Calu3 (cell line): ENCODE results near the gene CRYGN. TPM values are rescaled to one million over a fixed set of nuclear protein-coding genes. Genes with fewer than 3 reads are reported as not detected.
A peak's percentile ranks its signal among the peaks of the same experiment; 100 is the strongest.

ENCODE experiments used
- BruUV-seq: library from RNA; stranded (reverse); fragments of 400-500 nt; replicated peaks from 2 replicates; lab custom pipeline; 2021; lab: Mats Ljungman, UMichigan
- CTCF ChIA-PET: fragments of 300-600 bp; sonication (Branson Sonifier 250); formaldehyde crosslinking; loops from one replicate; lab custom pipeline; 2022; ENCODE audit warnings: antibody characterized with exemption; lab: Charles Lee
- DNase-seq: peaks from one replicate; pipeline ENCODE4 v3.0.0; 2022
- H3K27ac Mint-ChIP-seq: one replicate; pipeline ENCODE4 v1.8.0; 2022; ENCODE audit warnings: mixed read lengths; ENCODE audit not compliant: unreplicated experiment
- H3K27me3 Mint-ChIP-seq: one replicate; pipeline ENCODE4 v1.8.0; 2022; ENCODE audit warnings: mixed read lengths; ENCODE audit not compliant: unreplicated experiment
- H3K36me3 Mint-ChIP-seq: one replicate; pipeline ENCODE4 v1.8.0; 2022; ENCODE audit warnings: mild to moderate bottlenecking, moderate library complexity, mixed read lengths; ENCODE audit not compliant: insufficient read depth, unreplicated experiment
- H3K4me1 Mint-ChIP-seq: one replicate; pipeline ENCODE4 v1.8.0; 2022; ENCODE audit warnings: mild to moderate bottlenecking, low read depth, mixed read lengths; ENCODE audit not compliant: unreplicated experiment
- H3K4me3 Mint-ChIP-seq: one replicate; pipeline ENCODE4 v1.8.0; 2022; ENCODE audit warnings: mild to moderate bottlenecking, low read depth, moderate library complexity, mixed read lengths; ENCODE audit not compliant: unreplicated experiment
- H3K9me3 Mint-ChIP-seq: one replicate; pipeline ENCODE4 v1.8.0; 2022; ENCODE audit warnings: low read depth, mixed read lengths; ENCODE audit not compliant: unreplicated experiment
- intact Hi-C: fragments of 100-400 bp; cut with micrococcal nuclease; formaldehyde crosslinking; loops from one replicate; pipeline ENCODE4 v1.10.0; 2022; ENCODE audit not compliant: unreplicated experiment
- total RNA-seq: library from RNA; stranded (reverse); gene quantifications from 2 replicates; pipeline ENCODE4 v1.2.3, GENCODE V29; 2022
- TF ChIP-seq, protein P1 (sequence below): fragments of 200-600 bp; IDR thresholded peaks from one replicate; pipeline ENCODE4 v1.8.0; 2022; ENCODE audit warnings: antibody characterized with exemption; ENCODE audit not compliant: unreplicated experiment

CRYGN gene
- total RNA-seq, 1 experiment from 2014 or later = not detected

DNA sequence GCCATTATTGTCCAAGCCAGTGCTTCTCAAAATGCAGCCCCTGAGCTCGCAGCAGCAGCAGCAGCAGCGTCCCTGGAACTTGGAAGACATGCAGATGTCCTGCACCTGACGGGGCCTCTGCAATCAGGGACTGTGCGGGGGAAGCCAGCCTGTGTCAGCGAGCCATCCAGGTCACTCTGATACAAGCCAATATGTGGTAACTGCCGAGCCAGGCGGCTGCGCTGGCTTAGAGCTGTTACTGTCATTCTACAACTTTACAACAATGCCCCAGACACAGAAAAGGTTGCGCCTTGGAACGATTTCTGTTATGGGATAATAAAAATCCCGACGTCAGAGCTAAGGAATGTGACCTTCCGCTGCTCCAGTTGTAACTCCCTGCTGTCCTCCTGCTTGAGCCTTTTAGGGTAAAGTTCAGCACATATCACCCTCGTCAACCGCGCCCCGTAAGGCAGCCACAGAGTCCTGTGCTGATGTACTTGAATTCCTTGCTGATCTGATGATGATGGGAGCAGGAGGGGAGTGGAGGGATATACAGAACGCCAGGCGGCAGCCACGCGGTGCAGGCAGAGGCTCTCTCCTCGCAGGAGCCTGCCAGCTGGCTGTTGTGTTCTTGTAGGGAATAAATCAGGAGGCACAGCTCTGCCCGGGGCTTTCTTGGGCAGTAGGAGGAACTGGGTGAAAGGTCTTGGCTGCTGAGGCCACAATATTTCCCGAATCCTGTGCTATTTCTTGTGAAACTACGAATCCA lies 20.0 kb upstream of the CRYGN start:
- CTCF ChIA-PET = interaction anchor here (0.7 to 1.2 kb wide), 4 partner anchors 12 to 161 kb away, joined by 3 to 4 read pairs (median 3); no protein-coding TSS in a partner anchor
- DNase-seq = peak; percentile 51
- intact Hi-C loops = loop anchor here (5.0 to 10.0 kb wide), 2 partner anchors 55 to 297 kb away; partner anchors contain the start of gene RHEB
- Mint-ChIP-seq H3K27ac (peak overlapping the region; percentile 50), H3K36me3 (peaks cover 31% of the 10 kb centered on the region), H3K9me3 (peaks cover 11% of the 10 kb centered on the region), H3K4me3 (peak overlapping the region; percentile 53), H3K4me1 (peaks cover 20% of the 10 kb centered on the region), H3K27me3 (no peaks in the 10 kb centered on the region)
- TF ChIP-seq, protein P1, sequence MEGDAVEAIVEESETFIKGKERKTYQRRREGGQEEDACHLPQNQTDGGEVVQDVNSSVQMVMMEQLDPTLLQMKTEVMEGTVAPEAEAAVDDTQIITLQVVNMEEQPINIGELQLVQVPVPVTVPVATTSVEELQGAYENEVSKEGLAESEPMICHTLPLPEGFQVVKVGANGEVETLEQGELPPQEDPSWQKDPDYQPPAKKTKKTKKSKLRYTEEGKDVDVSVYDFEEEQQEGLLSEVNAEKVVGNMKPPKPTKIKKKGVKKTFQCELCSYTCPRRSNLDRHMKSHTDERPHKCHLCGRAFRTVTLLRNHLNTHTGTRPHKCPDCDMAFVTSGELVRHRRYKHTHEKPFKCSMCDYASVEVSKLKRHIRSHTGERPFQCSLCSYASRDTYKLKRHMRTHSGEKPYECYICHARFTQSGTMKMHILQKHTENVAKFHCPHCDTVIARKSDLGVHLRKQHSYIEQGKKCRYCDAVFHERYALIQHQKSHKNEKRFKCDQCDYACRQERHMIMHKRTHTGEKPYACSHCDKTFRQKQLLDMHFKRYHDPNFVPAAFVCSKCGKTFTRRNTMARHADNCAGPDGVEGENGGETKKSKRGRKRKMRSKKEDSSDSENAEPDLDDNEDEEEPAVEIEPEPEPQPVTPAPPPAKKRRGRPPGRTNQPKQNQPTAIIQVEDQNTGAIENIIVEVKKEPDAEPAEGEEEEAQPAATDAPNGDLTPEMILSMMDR = no peak
- BruUV-seq = no TSS peak

DNA sequence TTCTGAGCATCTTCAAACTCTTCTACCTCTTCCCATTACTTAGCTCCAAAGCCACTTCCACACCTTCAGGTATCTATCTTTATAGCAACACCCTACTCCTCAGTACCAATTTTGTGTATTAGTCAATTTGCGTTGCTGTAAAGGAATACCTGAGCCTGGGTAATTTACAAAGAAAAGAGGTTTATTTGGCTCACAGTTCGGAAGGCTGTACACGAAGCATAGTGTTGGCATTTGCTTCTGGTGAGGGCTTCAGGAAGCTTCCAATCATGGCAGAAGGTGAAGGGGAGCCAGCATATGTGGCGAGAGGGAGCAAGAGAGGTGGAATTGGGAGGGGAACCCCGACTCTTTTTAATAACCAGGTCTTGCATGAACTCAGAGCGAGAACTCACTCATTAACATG lies 17.6 kb upstream of the CRYGN start:
- CTCF ChIA-PET = no interaction called here
- H3K9me3 Mint-ChIP-seq = no peaks in the 10 kb centered on the region
- peaks cover 20% of the 10 kb centered on the region for H3K4me1 Mint-ChIP-seq
- H3K4me3 Mint-ChIP-seq = no peak overlapping the region
- no TSS peak for BruUV-seq
- no peak for DNase-seq
- no peak overlapping the region for H3K27ac Mint-ChIP-seq
- TF ChIP-seq, protein P1 = no peak
- intact Hi-C loops = no loop called here
- H3K27me3 Mint-ChIP-seq = peaks cover 10% of the 10 kb centered on the region
- H3K36me3 Mint-ChIP-seq = peaks cover 17% of the 10 kb centered on the region

DNA sequence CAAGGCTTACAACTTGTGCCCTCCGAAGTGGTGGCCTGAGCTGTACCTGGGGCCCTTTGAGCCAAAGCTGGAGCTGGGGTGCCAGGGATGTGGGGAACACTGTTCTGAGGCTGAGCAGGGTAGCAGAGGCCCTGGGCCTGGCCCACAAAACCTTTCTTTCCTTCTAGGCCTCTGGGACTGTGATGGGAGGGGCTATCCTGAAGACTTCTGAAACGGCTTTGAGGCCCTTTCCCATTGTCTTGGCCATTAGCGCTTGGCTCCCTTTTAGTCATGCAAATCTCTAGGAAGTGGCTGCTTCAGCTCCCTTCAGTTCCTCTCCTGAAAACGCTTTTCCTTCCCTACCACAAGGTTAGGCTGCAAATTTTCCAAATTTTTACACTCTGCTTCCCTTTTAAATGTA lies 16.8 kb upstream of the CRYGN start:
- CTCF ChIA-PET = no interaction called here
- Mint-ChIP-seq H3K27me3 (peaks cover 18% of the 10 kb centered on the region), H3K27ac (no peak overlapping the region), H3K9me3 (no peaks in the 10 kb centered on the region), H3K4me1 (peaks cover 20% of the 10 kb centered on the region), H3K36me3 (peaks cover 17% of the 10 kb centered on the region), H3K4me3 (no peak overlapping the region)
- no TSS peak for BruUV-seq
- intact Hi-C loops = no loop called here
- no peak for DNase-seq
- TF ChIP-seq, protein P1 = no peak

DNA sequence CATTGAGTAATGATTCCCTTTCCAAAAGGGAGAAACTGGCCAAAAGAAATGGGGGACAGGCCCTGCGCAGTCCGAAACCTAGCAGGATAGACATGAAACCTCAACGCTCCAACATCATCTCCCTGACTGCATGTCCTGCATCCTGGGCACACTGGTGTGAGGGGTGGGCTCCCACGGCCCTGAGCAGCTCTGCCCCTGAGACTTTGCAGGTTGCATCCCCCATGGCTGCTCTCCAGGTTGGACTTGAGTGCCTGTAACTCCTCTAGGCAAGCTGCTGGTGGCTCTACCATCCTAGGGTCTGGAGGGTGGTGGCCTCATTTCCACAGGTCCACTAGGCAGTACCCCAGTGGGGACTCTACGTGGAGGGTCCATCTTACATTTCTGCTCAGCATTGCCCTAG lies 16.3 kb upstream of the CRYGN start:
- TF ChIP-seq, protein P1 = no peak
- Mint-ChIP-seq H3K4me1 (peaks cover 20% of the 10 kb centered on the region), H3K36me3 (peaks cover 15% of the 10 kb centered on the region), H3K27me3 (peaks cover 23% of the 10 kb centered on the region), H3K9me3 (no peaks in the 10 kb centered on the region), H3K4me3 (no peak overlapping the region), H3K27ac (no peak overlapping the region)
- DNase-seq = no peak
- intact Hi-C loops = no loop called here
- BruUV-seq = no TSS peak
- CTCF ChIA-PET = no interaction called here
